GM04503 (cell line): ENCODE data around the gene F8.

Source experiments
- DNase-seq: peaks from one replicate; pipeline ENCODE4 v3.0.0-alpha.2; 2012; ENCODE audit warnings: low read depth

The F8 gene

DNA sequence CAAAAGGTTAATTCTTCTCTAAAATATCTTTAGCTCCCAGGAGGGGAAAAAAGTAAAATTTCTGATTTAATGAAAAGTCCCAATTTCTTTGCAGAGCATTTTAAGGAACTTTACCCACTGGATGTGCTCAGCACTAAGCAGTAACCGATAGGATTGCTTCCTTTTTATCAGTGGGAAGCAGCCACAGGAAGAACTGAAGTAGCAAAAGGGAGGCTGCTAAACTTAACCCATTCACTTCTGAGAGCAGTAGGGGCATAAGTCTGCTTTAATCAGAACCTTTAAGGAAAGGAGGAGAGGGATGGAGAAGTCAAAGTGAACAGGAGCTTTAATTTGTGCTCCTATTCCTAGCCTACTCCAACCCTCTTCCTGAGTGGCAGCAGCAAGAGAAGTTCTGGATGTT, at the start of gene F8:
Gene F8, minus strand, starts transcription at position 139 of the 400 bp plus-strand sequence. CDS start 171 bp downstream, outside the sequence.
- no peak for DNase-seq

DNA sequence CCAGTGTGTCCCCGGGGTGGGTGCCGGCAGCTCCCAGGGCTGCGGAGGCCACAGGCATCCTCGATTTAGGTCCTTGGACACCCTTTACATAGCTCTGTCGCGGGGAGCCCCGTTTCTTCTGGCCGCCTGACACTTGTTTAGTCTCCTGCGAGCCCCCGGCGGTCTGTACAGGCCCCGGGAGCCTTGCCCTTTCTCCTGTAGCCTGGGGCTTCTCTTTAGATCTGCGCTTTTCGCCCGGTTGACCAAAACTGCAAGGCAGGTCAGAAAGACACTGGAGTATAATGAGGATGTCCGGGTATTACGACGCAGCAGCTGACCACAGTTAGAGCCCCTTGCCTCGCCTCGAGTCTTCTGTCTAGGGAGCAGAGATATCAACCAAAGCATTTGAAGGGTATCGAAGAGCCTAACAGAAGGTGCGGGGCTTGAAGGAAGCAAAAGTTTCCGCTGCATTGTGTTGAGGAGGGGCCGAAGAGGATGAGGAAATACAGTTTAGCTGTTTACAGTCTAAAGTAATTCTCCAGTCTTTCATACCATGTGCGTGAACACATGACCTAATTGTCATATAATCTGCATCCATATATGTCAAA, 49.3 kb upstream of the F8 start:
- DNase-seq, result no peak

DNA sequence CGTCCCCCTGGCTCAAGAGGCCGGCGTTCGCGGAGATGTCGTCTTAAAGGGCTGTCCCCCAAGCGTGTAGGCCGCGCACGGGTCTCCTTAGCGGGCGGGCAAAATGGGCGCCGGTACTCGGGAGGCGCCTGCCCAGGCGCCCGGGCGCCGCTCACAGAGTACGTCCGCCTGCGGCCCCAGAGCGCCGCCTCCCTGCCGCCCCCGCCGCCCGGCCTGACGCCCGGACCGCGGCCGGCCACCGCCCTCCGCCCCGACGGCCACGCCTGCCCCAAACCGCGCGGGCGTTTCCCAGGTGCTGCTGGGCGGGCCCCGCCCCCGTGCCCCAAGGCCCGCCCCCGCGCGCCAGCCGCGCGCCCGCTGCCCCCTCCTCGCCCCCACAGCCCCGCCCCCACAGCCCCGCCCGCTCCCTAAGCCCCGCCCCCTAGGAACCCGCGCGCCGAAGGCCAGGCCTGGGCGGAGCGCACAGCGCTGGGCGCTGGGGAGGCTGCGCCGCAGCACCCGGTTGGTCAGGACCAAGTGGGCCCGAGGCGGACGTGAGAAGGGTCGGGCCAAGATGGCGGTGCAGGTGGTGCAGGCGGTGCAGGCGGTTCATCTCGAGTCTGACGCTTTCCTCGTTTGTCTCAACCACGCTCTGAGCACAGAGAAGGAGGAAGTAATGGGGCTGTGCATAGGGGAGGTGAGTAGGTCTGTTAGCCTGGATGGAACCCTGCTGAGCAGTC, 48.6 kb upstream of the F8 start, which contains the start of the genes BRCC3, CMC4 and MTCP1:
Gene BRCC3, plus strand, starts transcription at position 534 of the 719 bp plus-strand sequence. Its CDS starts 20 bp downstream, at position 554.
Gene CMC4, minus strand, starts transcription at position 162 of the 719 bp plus-strand sequence. CDS start 7,113 bp downstream, outside the sequence.
Gene MTCP1, minus strand, starts transcription at position 162 of the 719 bp plus-strand sequence. CDS start 5,126 bp downstream, outside the sequence.
- DNase-seq, result no peak

DNA sequence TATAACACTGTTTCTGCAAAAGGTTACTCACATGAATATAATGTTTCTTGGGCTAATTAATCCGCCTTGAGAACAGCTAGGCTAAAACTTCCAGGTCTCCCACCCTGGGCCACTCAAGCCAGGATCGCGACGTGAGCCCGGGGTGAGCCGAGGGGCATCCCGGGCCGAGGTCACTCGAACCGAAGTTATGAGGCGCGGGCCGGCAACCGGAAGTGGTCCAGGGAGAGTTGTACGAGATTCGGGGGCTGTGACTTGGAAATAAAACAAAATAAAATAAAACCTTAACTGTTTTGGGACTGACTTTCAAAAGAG, 48.1 kb upstream of the F8 start:
- DNase-seq, result no peak

DNA sequence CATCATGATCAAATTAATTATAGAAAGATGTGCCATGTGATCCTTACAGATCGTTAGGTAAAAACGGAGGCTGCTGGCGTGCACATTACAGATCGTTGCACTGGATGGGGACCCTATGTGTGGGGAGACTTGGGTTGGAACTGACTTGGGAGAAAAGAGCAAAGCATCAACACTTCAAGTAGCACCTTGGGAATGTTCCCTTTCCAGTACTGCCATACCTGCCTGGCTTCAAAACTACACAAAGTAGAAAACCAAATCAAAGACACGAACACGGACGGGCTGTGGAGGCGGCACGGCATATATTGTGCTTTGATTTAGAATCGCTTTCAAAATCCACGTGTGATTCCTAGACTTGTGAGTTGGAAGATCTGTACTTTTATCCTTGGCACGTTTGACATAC, 47.5 kb upstream of the F8 start:
- no peak for DNase-seq

DNA sequence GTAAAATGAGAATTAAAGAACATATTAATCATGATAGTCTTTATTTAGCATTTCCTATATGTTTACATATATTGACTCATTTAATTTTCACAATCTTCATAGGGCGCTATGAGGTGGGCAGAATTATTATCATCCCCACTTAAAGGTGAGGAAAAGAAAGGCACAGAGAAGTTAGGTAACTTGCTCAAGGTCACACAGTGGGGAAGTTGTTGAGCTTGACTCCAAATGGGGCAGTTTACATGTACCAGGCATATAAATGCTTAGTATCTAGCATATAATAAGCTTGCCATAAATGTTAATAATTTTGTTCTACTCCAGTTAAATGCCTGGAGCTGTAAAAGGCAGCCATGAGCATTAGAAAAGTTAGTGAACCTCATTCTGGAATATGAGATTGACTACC, 46.9 kb upstream of the F8 start:
- no peak for DNase-seq

DNA sequence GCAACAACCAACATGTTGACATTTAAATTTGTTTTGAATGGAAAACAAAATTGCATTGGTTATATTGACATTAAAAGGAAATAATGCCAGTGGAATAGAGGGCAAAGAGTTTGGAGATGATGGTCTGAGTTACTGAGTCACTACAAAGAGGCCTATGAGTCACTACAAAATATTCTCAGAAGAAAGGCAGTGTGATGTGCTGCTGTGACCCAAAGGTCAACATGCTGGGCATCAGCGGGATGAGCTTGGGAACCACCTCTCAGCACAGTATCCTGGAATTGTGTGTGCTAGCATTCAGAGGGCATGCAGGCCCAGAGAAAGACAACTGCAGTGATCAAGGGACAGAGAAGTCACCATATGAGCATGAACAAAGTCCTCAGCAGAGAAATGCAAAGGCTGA, 45.6 kb upstream of the F8 start:
- DNase-seq, result no peak

DNA sequence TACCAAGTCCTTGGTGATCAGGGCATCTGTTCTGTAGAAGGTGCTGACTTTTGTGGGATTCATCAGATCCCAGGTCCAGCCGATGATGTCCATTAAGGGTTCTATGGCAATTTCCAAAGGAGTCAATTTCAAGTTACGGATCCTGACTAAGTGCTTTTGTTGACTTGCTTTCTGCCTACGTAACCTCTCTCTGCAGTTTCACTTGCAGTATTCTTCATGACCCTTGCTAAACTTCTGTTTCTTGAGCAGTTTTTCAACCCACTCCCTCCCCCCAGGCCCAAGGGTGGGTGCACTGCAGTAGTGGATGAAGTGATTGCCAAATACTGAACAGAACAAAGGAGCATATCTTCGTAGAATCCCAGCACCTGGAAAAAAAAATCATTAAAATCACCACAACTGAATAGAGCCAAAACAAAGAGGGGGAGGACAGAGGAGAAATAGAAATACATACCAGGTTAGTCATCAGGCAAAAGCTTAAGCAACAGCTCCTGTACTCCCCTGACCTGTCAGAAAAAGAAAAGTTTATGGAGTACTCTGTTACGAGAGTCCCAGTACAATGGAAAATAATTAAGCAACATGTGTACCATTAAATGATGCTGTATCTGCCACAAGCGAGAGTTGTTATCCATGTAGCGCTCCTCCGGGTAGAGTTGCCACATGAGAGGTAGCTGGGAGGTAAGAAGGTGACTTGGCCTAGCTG, 42.7 kb upstream of the F8 start:
- DNase-seq, result no peak

DNA sequence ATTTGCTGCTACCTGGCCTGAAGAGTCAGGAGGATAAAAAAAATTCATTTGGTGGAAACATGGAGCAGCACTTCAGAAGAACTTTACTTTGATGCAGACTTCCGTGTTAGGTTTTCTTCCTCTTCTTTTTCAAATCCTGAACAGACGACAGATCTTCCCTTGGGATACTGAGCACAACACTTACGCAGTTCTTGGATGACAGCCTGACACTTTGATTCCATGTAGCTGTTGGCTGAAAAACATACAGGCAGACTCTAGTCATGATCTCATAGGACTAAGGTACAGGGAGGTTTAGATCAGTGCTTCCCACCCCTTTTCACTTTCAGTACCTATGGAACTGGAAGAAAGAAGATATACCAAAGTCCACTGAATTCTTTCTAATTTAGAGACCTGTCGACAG, 39.2 kb upstream of the F8 start:
- DNase-seq, result no peak

DNA sequence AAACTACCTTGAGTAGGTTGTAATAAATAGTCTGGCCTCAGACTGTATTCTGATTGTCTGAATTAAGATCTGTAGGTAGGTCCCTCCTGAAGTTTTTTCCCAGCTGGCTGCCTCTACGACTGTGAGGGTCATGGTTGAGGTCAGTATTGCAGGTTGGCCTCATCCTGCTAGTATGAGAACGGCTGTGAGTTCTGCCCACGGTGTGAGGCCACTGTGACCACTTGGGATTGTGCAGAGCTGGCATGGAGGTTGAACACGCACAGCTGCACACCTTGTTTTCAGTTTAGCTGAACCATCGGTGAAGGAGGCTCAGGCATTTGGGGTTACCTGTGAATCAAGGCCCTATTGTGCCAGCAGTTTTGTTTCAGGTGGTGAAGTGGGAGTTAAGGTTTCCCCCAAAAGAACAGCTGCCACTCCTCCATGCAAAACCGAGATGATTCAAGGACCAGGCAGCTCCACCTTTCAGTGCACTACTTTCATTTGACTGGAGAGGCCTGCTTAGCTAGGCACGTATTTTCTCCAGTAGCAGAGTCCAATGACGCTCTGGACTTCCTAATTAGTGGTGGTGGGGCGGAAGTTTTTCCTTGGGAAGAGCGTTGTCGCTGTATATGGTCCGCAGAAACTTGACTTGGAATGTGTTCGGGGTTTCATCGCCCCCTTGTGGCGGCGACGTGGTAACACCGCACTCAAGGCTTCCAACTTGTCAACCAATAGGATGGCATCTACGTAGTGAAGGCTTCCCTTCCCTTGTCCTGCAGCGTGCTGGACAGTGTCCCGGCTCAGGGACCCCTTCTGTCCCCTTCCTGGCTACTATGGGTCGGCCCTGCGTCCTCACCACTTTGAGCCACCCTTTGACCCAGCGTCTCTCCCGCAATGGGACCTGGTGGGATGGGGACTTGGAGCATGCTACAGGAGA, 34.6 kb upstream of the F8 start:
- no peak for DNase-seq

DNA sequence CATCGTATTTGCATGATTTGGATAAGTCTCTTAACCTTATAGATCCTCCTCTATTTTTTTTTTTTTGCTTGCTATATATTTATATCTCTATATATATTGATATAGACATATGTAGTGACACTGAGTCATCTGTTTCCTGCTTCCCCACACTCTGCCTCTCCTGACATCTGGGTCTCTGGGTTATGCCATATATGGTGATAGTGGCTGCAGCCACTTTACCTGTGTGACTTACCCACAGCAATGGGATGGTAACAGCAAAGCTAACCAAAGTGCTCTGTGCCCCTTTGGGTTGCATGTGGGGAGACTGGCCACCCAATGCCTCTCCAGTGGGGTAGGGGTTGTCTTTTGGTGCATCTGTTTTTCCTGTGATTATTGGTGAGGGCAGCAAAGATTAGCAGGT, 33.9 kb upstream of the F8 start:
- DNase-seq, result no peak

DNA sequence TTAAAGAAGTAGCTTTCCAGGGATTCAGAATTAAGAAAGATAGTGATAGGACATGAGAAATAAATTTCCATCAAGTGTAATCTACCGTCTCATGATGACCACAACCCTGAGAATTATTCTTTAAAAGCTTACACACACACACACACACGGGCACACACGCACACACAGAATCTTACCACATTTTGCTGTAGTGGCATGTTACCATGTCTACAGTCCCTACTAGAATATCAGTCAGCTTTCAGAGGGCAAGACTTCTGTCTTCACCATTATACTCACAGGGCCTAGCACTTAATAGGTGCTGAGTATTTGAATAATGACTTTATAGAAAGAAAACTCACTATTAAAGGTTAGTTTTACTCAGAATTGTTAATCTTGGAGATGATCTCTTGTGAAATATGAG, 33.0 kb upstream of the F8 start:
- no peak for DNase-seq

DNA sequence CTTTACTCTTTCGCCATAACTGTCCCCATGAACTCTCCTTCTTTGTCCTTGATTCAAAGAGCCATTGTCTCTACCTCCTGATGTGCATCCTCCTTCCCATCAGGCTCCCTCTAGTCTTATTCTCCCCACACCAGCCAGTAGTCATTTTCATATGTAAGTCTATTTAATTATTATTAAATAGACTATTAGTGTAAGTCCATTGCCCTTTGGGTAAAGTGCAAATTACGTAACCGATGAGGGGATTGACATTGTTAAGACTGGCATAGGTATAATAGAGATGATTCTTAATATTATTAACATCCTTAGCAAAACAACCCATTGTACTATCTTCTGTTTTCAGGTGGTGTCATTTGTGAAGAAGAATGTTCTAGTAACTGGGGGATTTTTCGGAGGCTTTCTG, 31.7 kb upstream of the F8 start:
- no peak for DNase-seq

DNA sequence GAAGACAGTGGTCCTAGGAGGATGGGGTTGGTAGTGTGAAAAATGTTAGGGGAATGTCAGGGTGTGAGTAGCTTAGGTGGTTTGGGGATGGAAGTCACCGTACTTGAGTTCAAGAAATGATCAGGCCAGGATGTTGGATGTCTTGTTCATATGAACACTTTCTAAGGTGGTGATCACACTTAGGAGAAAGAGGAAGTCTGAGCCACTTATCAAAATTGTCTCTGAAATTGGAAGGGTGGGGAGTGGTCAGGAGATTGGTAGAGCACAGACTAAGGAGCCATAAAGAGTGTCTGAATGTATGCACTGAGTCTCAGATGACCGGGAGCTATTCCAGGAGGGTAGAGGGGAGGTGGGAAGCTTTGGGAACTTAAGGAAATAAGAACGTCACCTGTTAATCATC, 31.1 kb upstream of the F8 start:
- no peak for DNase-seq

DNA sequence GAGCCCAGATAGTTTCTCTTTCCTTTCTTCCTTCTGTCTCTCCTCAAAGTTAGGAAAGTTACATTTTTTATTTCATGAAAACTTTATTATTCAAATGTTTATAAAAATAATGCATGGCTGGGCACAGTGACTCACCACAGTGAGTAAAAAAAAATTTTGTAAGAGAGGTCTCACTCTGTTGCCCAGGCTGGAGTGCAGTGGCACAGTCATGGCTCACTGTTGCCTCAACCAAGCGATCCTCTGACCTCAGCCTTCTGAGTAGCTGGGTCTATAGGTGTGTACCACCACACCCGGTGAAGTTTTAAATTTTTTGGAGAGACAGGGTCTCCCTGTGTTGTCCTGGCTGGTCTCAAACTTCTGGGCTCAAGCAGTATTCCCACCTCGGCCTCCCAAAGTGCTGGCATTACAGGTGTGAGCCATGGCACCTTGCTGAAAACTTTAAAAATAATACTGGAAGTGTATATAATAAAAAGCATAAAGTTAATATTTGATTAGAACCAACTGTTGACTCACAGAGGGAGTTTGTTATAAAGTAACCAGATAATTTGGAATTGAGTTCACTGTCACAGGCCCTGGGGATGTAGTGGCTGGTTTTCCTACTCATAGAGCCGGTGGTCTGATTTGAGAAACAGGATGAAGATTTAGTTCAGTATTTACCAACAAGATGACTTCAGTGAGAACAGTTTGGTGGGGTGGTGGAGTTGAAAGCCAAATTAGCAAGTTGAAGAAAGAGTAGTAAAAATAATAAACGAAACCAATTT, 30.4 kb upstream of the F8 start:
- DNase-seq, result no peak

DNA sequence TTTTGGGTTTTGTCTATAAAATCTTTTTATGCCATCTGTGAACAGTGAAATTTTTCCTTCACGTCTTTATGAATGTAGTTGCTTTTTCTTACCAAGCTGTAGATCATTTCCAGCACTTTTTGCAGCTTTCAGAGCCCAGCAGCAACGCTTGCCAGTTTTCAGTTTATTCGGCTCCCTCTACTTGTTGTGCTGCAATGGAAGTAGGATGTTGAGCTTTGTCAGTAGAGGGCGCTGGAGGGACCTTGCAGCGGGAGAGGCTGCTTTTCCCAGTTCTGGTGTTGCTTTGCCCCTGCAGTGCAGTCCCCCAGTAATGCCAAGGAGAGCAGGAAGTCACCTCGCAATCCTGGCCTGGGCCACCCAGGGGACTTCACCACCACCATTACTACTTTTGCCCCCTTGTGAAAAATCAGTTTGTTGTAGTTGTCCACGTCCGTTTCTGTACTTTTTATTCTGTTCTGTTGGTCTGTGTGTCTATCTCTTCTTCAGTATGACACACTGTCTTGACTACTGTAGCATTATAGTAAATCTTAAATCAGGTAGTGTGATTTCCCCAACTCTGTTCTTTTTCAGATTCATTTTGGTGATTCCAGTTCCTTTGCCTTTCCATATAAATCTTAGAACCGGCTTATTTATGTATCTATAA, 26.6 kb upstream of the F8 start:
- no peak for DNase-seq

DNA sequence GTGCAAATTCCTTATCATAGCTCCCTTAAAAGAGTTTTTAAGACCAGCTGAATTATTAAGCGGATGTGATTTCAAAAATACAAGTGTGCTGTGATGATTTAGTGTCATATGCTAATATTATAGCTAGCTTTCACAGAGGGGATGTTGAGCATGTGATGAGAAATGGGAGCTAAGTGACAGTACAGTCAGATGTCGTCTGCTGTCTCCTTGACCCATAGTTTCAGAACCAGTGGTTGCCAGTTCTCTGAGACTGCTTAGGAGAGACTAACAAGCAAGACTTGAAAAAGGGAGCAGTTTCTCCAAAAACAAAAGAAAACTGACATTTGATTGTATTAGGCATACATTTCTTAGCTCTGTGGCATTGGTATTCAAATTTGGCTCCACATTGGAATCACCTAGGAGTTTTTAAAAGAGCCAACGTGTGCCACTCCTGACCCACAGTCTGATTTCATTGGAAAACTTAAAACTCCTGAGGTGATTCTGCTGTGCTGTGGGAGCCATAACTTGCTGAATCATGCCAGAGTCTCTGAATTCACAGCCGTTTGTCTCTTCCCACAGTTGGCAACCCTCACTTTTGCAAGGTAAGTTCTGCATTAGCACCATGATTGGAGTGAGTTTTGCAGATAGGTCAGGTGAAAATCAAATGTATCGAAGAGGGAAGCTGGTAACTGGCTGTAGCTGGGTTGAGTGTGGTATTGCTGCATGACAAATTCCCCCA, 24.4 kb upstream of the F8 start:
- no peak for DNase-seq

DNA sequence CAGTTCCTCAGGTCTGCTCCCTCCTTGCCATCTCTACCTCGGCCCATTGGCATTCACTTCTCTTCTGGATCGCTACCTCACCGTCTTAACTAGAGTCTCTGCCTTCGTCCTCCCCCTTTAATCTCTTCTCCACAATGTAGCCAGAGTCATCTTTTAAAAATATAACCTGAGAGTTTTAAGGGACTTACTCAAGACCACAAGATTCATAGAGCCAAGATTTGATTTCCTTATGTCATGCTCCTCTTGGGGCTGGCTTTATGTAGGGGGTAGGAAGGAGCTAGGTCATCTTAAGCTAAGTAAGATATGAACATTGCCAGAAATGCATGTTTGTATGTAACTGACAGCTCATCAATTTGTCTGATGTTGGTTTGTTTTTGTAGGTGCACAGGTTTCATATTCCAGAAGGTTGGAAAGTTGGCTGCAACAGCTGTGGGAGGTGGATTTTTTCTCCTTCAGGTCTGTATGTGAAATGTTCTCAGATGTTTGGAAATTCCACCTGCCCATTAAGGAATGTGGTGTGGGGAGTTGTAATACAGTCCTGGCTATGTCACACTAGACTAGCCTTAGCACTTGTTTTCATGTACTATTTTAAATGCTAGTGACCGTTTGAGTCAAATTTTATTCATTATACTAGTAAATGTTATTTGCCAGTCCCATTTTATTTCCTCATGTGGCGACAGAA, 23.7 kb upstream of the F8 start:
- DNase-seq, result no peak

DNA sequence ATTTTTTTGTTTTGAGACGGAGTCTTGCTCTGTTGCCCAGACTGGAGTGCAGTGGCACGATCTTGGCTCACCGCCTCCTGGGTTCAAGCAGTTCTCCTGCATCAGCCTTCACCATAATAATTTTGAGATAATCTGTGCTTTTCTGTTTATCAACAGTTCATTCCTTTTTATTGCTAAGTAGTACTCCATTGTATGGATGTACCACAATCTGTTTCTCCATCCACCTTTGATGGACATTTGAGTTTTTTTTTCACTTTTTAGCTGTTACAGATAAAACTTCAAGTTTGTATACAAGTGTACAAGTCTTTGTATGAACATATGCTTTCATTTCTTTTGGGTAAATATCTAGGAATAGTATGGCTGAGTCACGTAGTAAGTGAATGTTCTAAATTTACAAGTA, 13.2 kb upstream of the F8 start:
- DNase-seq, result no peak

DNA sequence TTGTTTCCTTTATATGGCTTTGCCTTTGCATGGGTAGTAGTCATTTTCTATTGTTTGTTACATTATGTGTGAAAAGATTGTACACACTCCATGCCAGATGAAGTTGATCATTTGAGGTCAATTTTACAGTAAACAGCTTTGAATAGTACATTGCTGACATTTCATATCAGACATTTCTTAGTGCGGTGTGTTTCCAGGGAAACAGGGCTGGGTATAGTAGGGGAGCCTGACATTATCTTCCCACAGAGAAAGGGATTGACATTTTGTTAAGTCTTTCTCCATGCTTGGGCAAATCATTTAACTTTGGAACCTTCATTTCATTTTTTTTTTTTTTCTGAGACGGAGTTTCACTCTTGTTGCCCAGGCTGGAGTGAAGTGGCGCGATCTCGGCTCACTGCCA, 9.1 kb upstream of the F8 start:
- no peak for DNase-seq
